NCI-H2196 treated with DMSO at 0.1 percent for 48 hours (cell line): ENCODE data around the gene TMEM269.
"Not testable (repeated sequence)": the region's sequence is repeated elsewhere in the genome, so short reads cannot be mapped to it uniquely, and the experiment has no call there.

Experiments used
- DNase-seq: peaks from one replicate; lab custom pipeline; 2025; ENCODE audit not compliant: unreplicated experiment; lab: John Stamatoyannopoulos, UW

Gene TMEM269

DNA sequence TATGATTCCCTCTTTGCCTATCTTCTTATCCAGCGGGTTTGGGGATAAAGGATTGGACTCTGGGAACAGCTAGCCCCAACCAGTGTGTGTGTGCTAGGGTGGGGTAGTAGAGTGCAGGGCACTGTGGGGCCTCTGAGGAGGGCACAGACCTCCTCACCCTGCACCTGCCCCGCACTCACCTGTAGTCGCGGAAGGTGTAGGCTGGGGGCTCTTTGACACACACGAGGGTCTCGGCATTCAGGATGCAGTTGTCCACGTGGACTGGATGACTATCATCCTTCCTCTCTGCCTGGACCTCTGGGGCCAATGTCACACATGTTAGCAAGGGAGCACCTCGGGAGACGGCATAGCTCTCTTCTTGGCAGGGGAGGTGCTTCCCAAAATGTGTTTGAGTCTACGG is 36.8 kb upstream of the TMEM269 start:
- no peak for DNase-seq

DNA sequence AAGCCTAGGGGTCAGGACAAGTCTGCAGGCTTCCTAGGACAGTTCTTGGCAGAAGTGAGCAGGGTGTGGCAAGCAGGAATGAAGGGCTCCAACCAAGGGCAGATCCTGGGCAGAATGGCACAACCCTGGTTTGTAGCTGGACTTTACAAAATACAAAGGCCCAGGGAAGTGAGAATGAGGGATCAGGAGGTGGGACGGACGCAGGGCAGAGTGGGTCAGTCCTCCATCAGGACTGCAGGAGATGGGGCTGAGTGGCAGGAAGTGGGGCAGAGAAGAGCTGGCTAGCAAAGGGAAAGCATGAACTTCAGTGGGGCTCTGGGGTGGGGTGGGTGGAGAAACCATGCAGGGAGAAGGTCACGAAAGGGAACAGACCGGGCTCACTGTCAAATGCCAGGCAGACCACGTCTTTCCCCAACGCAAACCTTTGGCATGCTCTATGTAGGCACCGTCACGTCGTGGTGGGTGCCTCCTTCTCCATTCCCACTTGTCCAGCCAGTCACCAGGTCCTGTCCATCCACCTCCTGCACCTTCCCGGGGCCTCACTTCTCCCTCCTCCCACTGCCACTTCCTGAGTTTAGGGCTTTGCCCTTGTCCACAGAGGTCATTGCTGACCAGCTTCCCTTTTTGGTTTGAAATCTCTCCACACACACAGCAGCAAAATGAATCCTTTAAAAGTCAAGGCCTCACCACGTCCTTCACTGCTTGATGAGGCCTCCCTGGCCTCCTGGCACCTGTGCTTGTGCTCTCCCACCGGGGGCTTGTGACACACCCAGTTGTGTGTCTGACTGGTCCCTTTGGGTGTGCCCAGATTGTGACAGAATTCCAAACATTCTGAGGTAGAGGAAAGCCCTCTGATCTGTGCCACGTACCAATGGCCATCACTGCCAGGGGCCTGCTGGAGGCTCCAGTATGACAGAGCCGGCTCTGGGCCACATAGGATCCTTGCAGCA is 36.1 kb upstream of the TMEM269 start:
- no peak for DNase-seq

DNA sequence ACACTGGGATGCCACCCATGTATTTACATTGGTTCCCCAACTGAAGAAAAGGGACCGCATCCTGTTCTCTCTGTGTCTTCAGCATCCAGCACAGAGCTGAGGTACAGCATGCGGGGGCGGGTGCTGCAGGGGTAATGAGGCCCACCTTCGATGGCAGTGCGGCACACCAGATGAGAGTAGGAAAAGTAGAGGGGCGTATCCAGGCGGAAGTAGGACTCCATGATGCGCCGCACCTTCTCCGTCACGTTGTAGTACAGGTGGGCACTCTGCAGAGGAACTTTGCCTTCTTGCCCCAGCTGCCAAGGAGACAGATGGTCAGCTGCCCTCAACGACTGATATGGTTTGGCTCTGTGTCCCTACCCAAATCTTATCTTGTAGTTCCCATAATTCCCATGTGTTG is 34.8 kb upstream of the TMEM269 start:
- no peak for DNase-seq

DNA sequence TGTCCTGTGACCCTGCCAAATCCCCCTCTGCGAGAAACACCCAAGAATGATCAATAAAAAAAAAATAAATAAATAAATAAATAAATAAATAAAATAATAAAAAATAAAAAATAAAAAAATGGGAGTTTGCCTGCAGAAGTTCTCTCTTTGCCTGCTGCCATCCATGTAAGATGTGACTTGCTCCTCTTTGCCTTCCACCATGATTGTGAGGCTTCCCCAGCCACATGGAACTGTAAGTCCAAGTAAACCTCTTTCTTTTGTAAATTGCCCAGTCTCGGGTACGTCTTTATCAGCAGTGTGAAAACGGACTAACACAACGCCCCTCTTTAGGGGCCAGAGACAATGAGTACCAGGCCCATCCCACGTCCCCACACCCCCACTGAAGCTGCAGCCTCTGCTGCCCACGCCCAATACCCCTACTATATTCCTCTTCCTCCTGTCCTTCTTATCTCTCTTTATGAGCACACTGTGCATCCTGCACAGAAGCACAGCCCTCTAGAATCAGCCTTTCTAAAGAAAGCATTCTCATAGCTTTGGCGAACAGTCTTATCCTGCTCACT is 33.2 kb upstream of the TMEM269 start:
- DNase-seq = not testable (repeated sequence)

DNA sequence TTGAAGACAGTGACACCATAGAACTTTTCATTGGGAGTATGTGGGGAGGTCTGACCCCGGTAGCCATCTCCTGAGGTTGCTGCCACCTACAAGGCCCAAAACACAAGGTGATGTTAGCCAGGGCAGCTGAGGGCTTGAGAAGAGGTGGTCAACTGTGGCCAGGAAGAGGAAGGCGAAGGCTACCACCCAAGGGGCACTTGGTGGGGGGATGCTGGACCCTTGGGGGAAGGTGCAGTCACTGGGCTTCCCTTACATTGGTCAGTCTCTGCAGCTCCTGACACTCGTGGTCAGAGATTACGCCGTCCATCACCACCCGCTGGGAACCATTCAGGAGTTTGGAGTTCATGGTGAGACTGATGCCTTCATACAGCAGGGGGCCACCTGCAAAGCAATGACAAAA is 32.5 kb upstream of the TMEM269 start:
- no peak for DNase-seq

DNA sequence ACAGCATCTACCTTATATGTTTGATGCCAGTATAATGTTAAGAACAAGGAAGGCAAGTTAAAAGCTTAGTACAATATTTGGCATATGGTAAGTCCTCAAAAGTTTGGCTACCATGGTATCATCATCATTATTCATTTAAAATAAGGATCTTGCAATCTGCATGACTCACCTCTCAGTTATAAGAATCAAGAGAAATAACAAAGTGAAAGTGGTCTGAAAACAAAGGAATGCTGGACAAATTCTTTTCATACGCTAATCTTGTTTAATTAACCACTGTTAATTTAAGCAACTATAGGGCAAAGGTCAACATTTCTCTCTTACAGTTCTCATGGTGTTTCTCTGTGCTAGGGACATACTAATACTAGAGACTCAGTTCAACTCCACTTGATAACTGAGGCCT is 31.7 kb upstream of the TMEM269 start:
- no peak for DNase-seq

DNA sequence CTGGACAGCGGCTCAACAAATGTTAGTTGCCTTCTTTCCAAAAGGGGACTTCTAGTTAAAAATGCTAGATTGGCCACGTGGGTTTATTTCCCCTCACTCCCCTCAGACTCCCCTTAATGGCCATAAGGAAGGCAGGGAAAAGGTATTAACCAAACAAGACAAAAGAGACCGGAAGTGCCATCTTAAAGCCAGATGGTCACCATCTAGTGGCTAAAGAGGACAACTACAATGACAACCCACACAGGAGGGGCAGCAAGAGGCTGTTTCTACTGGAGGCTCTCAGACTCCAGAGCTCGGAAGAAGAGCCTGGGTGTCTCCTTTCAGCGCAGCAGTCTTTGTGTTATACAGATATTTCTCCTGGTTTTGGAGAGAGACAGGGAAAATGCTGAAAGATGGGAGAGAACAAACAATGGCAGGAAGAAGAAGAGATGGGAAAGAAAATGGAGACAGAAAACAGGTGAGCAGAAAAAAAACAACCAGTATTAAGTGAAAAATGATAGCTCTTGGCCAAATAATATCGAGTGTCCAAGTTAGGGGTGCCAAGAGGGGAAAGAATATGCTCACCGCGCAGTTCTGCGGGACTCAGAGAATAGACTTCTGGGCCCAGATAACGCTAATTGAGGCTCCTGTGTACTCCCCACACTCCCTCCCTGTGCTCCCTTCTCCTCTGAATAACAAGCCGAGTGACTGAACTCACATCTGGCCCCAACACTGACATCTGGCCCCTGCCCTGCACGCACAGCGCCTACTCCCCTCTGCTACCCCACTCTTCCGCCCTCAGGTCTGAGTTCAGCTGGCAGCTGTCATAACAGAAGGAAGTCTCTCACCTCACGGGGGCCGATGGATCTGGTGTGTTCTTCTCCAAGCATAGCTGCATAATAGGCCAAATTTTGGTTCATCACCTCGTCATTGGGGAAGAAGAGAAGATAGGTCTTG is 27.6 kb upstream of the TMEM269 start:
- peak; percentile 73 for DNase-seq

DNA sequence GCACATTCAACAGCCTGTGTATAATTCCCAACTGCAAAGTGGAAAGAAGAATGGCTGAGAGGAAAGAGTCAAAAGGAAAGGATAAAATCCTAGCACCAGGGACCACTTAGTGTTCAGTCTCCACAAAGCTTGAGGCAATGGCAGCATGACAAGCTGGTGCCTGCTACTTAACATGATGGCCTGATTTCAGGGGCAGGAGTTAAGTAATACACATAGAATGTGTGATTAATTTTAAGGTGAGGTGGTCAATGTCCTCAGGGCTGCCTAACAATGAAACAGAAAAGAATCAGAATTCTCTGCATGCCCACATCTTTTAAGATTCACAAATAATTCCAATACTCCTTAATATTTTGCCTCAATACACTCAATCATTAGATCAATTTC is 26.9 kb upstream of the TMEM269 start:
- no peak for DNase-seq

DNA sequence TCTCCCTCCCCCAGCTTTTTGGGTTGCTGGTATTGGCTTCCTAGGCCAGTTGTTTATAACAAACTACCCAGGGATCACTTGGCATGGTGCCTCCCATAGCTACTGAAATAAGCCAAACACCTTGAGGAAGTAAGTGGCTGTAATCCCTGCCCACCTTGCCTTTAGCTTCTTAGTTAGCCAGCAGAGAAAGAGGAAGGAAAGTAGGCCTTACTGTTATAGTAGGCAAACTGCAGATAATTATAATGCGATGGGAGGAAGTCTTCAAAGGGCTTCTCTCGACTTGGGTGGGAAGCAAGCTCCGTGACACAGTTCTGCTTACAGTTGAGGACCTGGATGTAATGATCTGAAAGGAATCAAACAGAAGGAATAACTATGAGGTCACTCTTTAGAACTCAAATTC is 26.1 kb upstream of the TMEM269 start:
- DNase-seq = no peak

DNA sequence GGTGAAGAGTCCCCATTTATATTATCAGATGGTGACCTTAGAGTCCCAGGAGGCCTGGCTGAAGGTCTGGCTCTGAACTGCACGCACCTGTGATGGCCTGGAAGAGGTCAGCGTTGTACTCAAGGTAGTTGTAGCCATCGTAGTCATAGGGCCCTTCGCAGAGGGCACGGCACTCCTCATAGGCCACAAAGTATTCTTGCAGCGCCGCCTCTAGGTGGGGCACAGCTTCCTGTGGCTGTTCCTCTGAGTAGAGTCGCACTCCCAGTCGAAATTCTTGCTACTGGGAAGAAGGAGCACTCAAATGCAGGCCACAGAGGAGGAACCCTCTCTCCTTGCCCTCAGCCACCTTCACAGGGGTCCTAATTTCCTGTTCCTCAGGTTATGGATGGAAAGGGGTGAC is 25.7 kb upstream of the TMEM269 start:
- DNase-seq = no peak

DNA sequence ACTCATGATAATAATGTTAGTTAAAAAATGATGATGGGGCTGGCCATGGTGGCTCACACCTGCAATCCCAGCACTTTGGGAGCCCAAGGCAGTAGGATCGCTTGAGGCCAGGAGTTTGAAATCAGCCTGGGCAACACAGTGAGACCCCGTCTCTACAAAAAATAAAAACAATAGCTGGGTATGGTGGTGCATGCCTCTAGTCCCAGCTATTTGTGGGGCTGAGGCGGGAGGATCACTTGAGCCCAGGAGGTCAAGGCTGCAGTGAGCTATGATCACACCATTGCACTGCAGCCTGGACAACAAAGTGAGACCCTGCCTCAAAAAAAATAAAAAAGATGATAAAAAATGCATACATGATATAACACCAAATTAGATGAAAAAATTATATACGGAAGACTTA is 23.2 kb upstream of the TMEM269 start:
- no peak for DNase-seq

DNA sequence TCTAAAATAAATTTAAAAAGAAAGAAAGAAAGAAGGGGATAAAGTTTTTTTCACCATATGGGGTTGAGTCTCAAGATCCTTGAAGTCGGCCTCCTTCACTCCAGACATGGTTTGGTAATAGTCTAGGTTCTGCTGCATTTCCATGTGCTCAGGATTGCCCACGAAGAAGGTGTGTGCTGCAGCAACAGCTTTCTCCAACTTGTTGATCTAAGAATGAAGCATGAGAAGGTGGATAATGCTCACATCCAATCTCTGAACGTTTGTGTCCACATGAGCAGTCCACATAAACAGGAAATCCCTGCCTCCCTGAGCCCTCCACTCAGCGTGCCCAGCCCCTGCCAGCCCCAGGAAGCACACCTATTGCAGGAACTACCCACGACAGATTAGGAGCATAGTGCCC is 22.5 kb upstream of the TMEM269 start:
- no peak for DNase-seq

DNA sequence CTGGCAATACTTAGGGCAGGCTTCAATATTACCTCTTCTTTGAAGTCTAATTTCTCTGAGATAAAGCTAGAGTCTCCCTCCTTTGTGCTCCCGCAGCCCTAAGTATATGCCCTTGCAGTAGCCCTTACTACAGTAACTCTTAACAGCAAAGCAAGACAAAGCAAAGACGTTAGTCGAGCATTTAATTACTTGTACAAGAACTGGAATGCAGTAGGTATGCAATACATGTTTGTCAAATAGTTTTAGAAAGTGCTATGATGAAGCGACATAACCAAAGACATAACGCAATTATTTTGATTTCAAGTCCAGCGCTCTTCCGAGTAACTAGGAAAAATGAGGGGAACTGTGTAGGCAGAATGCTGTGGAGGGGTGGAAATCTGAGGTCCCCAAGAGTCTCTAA is 19.5 kb upstream of the TMEM269 start:
- DNase-seq = no peak

DNA sequence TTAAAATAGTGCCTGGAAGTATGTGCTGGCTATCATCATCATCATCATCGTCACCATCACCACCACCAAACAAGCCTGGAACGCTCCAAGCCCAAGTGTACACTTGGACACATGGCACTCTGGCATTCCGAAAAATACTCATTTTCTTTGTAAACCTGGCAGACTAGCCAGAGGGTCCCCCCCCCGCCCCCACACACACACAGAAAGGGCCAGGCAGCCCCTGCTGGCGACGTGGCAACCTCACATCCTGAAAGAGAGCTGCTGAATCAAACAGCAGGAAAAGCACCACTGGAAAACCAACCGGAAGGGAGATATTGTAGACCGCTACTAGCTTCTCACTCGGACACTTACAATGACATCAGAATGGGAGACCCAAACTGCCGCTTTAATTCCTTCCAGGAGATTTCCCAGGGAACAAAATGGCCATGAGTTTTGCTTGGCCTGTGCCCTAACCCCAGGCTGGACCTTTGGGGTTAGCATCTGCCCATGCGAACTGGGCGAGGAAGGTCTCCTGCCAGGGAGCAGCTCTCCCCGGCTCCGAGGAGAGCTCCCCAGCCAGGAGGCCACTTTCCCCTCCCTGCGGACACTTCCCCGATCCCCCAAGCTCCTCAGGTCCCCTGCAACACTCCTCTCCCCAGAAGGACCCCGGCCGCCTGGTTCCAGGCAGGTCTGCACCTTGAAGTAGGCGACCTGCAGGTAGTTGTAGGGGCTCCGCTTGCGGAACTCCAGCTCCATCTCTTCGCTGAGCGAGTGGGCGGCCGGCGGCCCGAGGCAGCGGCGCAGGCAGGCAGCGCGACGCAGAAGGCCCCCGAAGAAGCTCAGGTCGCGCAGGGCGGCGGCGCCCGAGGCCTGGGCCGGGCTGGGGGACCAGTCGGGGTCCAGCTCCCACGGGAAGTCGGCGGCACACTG is 18.7 kb upstream of the TMEM269 start:
- DNase-seq = peak; percentile 37

DNA sequence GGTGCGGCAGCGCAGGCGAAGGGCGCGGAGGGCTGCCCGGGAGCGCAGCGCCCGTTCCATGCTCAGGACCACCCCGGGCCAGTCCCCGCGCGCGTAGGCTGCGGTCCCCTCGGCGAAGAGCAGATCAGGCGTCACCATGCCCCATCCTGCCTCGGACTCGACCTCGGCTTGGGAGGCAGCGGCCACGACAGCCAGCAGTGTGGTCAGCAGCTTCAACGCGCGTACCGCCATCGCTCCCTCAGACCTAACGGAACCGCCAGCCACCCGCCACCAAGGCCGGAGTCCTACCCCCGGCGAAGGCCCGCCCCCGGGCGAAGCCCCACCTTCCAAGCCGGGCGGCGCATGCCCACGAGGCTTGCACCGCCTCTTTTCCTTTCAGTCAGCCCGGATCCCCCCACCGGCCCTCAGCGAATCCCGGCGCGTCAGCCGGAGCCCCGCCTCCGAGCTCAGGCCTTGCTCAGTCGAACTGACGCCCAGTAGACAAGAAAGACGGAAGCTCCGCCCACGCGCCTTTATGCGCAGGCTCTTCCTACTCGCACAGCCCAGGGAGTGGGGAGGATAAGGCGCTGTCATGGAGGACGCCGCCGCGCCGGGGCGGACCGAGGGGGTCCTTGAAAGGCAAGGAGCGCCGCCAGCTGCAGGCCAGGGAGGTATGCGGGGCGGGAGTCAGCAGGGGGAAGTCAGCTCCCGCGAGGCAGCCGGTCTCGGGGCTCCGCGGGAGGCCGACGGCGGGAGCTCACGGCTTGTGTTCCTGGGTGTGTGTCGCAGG is 17.9 kb upstream of the TMEM269 start, which contains the start of the genes C1orf50 and P3H1:
Gene C1orf50, plus strand, starts transcription at position 509 of the 769 bp plus-strand sequence. Its CDS starts 63 bp downstream, at position 572.
Gene P3H1, minus strand, starts transcription at position 288 of the 769 bp plus-strand sequence. Its CDS starts 57 bp downstream, at position 231.
- DNase-seq = peak; percentile 96

DNA sequence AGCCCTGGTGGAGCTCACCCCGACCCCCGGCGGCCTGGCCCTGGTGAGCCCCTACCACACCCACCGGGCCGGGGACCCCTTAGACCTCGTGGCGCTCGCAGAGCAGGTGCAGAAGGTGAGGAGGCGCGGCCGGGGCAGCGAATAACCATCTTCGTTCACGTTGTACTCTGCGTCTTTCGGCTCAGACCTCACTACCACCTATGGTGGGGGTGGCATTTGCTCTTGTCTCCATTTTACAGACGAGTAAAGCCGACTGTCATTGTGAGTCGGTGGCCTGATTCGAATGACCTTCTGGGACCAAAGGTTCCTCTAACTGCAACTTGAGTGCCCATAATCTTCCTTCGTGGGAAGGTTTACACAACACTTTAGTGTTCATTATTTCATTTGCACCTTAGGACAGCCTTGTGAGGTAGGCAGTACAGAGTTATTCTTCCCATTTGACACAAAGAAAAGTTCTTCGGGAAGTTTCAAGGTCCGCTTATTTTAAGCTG is 17.2 kb upstream of the TMEM269 start:
- DNase-seq = no peak

DNA sequence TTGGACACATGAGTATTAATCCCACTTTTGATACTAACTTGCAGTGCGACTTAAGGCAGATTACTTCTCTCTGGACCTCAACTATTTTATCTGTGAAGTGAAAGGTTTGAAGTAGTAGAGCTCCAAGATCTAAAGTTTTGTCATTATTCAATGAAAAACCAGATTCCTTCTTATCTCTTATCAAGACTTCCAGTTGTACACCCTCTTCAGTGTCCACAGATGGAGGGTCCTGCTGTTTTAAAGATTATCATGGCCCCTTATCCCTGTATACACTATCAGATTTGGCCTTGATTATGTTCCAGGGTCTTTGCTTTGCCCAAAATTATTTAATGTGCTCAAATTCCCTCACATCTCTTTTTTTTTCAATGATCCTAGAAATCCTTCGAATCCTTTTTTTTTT is 16.6 kb upstream of the TMEM269 start:
- no peak for DNase-seq

DNA sequence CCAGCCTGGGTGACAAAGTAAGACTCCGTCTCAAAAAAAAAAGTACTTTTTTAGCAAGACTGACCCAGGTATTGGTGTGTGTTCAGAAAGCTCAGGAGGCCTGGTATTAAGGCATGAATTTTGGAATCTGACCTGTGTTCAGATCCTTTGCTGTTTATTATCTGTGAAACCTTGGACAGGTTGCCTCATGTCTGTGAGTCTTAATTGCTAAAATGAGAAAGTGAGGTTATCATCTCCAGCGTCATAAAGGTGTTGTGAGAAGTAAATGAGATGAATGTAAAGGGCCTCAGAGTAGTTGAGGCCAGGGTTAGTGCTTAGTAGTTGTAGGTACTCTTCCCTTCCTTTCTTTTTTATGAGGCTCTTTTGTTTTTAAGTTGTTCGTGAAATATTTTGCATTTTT is 15.0 kb upstream of the TMEM269 start:
- DNase-seq = no peak

DNA sequence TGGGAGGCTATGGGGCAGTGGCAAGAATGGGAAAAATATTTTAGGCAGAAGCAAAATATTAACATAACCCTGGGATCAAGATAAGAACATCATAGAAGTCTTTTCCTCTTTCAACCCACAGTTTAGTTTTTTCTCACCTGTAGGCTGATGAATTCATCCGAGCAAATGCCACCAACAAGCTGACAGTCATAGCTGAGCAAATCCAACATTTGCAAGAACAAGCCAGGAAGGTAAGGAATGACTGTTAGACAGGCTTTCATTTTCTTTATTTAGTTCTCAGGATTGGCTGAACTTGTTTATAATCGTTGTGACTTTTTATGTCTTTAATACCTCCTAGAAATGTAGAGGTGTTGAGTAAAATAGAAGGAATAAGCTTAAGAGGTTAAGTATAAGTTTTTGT is 11.4 kb upstream of the TMEM269 start:
- DNase-seq = no peak
